Measurements from ENCODE around the gene HOOK2. TPM values are rescaled to one million over a fixed set of nuclear protein-coding genes. Genes with fewer than 3 reads are reported as not detected.
A peak's percentile ranks its signal among the peaks of the same experiment; 100 is the strongest.

Gene HOOK2
- total and polyA plus RNA-seq, 9 of the 15 experiments (the other 6 are each of a cell fraction or from before 2014, with no cell fraction given) = 1.3 to 17.2 (median 9.9) TPM

- no peak for TF ChIP-seq CBX8 (IDR thresholded peaks at IDR 0.05; ENCODE audit: borderline replicate concordance, extremely low read depth, low read depth, low read length, poor library complexity, severe bottlenecking)
- no peak for TF ChIP-seq XRCC4 (IDR thresholded peaks at IDR 0.05; ENCODE audit: extremely low read depth, insufficient read depth, insufficient read length)
- no peak for TF ChIP-seq TEAD1 (CRISPR knock-in tag; IDR thresholded peaks at IDR 0.05)
- TF ChIP-seq ZNF217 (CRISPR knock-in tag; IDR thresholded peaks at IDR 0.05) = no peak
- no peak for TF ChIP-seq SRF (CRISPR knock-in tag; IDR thresholded peaks at IDR 0.05)
- TF ChIP-seq, protein P1, sequence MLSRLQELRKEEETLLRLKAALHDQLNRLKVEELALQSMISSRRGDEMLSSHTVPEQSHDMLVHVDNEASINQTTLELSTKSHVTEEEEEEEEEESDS (CRISPR knock-in tag; IDR thresholded peaks at IDR 0.05) = no peak
- TF ChIP-seq NFXL1 (CRISPR knock-in tag; IDR thresholded peaks at IDR 0.05) = no peak
- TF ChIP-seq, protein P2, sequence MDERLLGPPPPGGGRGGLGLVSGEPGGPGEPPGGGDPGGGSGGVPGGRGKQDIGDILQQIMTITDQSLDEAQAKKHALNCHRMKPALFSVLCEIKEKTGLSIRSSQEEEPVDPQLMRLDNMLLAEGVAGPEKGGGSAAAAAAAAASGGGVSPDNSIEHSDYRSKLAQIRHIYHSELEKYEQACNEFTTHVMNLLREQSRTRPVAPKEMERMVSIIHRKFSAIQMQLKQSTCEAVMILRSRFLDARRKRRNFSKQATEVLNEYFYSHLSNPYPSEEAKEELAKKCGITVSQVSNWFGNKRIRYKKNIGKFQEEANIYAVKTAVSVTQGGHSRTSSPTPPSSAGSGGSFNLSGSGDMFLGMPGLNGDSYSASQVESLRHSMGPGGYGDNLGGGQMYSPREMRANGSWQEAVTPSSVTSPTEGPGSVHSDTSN (CRISPR knock-in tag; IDR thresholded peaks at IDR 0.05; ENCODE audit: low read depth) = no peak
- TF ChIP-seq, protein P2 (tag; conservative IDR thresholded peaks at IDR 0.05; ENCODE audit: low read depth) = no peak
- TF ChIP-seq NR2C2 (CRISPR knock-in tag; IDR thresholded peaks at IDR 0.05) = no peak
- 0 out of 2 replicates have a peak, but pooled peaks have one; percentile 3 for TF ChIP-seq NR2C2 (tag; IDR thresholded peaks at IDR 0.05)
- no peak for TF ChIP-seq ZNF77 (CRISPR knock-in tag; IDR thresholded peaks at IDR 0.05)
- TF ChIP-seq NR0B1 (IDR thresholded peaks at IDR 0.05; ENCODE audit: partially characterized antibody) = no peak
- TF ChIP-seq TARDBP (IDR thresholded peaks at IDR 0.05) = no peak
- TF ChIP-seq CBX5 (IDR thresholded peaks at IDR 0.05; ENCODE audit: borderline replicate concordance, low read depth) = no peak
- TF ChIP-seq PREB (CRISPR knock-in tag; IDR thresholded peaks at IDR 0.05) = no peak
- TF ChIP-seq, protein P3, sequence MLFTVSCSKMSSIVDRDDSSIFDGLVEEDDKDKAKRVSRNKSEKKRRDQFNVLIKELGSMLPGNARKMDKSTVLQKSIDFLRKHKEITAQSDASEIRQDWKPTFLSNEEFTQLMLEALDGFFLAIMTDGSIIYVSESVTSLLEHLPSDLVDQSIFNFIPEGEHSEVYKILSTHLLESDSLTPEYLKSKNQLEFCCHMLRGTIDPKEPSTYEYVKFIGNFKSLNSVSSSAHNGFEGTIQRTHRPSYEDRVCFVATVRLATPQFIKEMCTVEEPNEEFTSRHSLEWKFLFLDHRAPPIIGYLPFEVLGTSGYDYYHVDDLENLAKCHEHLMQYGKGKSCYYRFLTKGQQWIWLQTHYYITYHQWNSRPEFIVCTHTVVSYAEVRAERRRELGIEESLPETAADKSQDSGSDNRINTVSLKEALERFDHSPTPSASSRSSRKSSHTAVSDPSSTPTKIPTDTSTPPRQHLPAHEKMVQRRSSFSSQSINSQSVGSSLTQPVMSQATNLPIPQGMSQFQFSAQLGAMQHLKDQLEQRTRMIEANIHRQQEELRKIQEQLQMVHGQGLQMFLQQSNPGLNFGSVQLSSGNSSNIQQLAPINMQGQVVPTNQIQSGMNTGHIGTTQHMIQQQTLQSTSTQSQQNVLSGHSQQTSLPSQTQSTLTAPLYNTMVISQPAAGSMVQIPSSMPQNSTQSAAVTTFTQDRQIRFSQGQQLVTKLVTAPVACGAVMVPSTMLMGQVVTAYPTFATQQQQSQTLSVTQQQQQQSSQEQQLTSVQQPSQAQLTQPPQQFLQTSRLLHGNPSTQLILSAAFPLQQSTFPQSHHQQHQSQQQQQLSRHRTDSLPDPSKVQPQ (CRISPR knock-in tag; IDR thresholded peaks at IDR 0.05; ENCODE audit: borderline replicate concordance) = no peak
These were observed 8.6 kb upstream of the HOOK2 start (continued) for GRCh38 chr19:12783849-12784393.
